Measurements from ENCODE around the gene MYO1C.
"Not testable (repeated sequence)": the region's sequence is repeated elsewhere in the genome, so short reads cannot be mapped to it uniquely, and the experiment has no call there.

MYO1C gene

DNA sequence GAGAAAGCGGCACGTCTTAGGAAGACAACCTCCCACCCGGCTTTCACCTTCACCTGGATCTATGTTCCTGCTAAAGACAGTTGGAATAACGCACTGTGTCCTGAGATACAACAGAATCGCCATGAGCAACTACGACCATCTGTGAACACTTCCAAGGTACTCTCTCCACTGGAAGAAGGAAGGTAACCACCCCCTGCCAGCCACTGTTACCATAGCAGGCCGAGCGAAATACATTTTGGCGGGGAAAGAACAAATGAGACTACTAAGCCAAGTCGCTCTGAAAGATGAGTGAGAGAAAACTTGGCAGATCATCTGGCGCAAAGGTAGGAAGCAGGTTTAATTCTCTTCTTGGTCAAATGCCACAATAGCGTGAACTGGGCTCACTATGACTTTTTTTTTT lies 46.3 kb downstream of the MYO1C start:
- no peak for TF ChIP-seq ZFP30 (CRISPR knock-in tag; IDR thresholded peaks at IDR 0.05)
- TF ChIP-seq, protein P1, sequence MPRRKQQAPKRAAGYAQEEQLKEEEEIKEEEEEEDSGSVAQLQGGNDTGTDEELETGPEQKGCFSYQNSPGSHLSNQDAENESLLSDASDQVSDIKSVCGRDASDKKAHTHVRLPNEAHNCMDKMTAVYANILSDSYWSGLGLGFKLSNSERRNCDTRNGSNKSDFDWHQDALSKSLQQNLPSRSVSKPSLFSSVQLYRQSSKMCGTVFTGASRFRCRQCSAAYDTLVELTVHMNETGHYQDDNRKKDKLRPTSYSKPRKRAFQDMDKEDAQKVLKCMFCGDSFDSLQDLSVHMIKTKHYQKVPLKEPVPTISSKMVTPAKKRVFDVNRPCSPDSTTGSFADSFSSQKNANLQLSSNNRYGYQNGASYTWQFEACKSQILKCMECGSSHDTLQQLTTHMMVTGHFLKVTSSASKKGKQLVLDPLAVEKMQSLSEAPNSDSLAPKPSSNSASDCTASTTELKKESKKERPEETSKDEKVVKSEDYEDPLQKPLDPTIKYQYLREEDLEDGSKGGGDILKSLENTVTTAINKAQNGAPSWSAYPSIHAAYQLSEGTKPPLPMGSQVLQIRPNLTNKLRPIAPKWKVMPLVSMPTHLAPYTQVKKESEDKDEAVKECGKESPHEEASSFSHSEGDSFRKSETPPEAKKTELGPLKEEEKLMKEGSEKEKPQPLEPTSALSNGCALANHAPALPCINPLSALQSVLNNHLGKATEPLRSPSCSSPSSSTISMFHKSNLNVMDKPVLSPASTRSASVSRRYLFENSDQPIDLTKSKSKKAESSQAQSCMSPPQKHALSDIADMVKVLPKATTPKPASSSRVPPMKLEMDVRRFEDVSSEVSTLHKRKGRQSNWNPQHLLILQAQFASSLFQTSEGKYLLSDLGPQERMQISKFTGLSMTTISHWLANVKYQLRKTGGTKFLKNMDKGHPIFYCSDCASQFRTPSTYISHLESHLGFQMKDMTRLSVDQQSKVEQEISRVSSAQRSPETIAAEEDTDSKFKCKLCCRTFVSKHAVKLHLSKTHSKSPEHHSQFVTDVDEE (CRISPR knock-in tag; IDR thresholded peaks at IDR 0.05) = no peak
- TF ChIP-seq, protein P2, sequence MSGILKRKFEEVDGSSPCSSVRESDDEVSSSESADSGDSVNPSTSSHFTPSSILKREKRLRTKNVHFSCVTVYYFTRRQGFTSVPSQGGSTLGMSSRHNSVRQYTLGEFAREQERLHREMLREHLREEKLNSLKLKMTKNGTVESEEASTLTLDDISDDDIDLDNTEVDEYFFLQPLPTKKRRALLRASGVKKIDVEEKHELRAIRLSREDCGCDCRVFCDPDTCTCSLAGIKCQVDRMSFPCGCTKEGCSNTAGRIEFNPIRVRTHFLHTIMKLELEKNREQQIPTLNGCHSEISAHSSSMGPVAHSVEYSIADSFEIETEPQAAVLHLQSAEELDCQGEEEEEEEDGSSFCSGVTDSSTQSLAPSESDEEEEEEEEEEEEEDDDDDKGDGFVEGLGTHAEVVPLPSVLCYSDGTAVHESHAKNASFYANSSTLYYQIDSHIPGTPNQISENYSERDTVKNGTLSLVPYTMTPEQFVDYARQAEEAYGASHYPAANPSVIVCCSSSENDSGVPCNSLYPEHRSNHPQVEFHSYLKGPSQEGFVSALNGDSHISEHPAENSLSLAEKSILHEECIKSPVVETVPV (CRISPR knock-in tag; IDR thresholded peaks at IDR 0.05) = no peak
- no peak for TF ChIP-seq ZC3H10 (CRISPR knock-in tag; IDR thresholded peaks at IDR 0.05)
- TF ChIP-seq ARNTL (CRISPR knock-in tag; IDR thresholded peaks at IDR 0.05; ENCODE audit: borderline replicate concordance, low read depth) = no peak
- no peak for TF ChIP-seq RARB (CRISPR knock-in tag; IDR thresholded peaks at IDR 0.05)
- TF ChIP-seq, protein P3, sequence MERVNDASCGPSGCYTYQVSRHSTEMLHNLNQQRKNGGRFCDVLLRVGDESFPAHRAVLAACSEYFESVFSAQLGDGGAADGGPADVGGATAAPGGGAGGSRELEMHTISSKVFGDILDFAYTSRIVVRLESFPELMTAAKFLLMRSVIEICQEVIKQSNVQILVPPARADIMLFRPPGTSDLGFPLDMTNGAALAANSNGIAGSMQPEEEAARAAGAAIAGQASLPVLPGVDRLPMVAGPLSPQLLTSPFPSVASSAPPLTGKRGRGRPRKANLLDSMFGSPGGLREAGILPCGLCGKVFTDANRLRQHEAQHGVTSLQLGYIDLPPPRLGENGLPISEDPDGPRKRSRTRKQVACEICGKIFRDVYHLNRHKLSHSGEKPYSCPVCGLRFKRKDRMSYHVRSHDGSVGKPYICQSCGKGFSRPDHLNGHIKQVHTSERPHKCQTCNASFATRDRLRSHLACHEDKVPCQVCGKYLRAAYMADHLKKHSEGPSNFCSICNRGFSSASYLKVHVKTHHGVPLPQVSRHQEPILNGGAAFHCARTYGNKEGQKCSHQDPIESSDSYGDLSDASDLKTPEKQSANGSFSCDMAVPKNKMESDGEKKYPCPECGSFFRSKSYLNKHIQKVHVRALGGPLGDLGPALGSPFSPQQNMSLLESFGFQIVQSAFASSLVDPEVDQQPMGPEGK (CRISPR knock-in tag; IDR thresholded peaks at IDR 0.05; ENCODE audit: borderline replicate concordance) = no peak
- TF ChIP-seq, protein P4, sequence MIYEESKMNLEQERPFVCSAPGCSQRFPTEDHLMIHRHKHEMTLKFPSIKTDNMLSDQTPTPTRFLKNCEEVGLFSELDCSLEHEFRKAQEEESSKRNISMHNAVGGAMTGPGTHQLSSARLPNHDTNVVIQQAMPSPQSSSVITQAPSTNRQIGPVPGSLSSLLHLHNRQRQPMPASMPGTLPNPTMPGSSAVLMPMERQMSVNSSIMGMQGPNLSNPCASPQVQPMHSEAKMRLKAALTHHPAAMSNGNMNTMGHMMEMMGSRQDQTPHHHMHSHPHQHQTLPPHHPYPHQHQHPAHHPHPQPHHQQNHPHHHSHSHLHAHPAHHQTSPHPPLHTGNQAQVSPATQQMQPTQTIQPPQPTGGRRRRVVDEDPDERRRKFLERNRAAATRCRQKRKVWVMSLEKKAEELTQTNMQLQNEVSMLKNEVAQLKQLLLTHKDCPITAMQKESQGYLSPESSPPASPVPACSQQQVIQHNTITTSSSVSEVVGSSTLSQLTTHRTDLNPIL (CRISPR knock-in tag; IDR thresholded peaks at IDR 0.05; ENCODE audit: low read depth) = no peak
- TF ChIP-seq CSDC2 (CRISPR knock-in tag; IDR thresholded peaks at IDR 0.05) = no peak
- TF ChIP-seq TOX (CRISPR knock-in tag; IDR thresholded peaks at IDR 0.05; ENCODE audit: borderline replicate concordance) = no peak
- no peak for TF ChIP-seq OSR1 (CRISPR knock-in tag; IDR thresholded peaks at IDR 0.05)
- ATAC-seq = no peak

DNA sequence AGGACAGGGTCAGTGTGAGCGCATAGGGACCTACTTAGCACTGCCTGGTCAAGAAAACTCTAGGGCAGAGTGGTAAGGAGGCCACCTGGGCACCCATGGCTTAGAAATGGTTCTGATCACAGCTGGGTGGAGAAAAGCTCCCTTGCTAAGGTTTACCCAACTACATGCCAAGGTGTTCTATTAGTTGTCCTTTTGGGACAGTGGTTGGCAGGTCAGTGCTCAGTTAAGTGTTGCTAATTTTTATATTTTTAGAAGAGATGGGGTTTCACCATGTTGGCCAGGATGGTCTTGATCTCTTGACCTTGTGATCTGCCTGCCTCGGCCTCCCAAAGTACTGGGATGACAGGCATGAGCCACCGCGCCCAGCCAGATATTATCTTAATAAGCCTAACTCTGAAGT lies 46.8 kb downstream of the MYO1C start:
- ATAC-seq = not testable (repeated sequence)

DNA sequence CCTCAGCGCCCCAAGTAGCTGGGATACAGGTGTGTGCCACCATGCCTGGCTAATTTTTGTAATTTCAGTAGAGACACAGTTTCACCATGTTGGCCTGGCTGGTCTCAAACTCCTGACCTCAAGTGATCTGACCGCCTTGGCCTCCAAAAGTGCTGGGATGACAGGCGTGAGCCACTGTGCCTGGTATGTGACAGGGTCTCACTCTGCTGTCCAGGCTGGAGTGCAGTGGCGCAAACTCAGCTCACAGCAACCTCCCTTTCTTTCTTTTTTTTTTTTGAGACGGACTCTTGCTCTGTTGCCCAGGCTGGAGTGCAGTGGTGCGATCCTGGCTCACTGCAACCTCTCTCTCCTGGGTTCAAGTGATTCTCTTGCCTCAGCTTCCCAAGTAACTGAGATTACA lies 49.8 kb downstream of the MYO1C start:
- not testable (repeated sequence) for ATAC-seq

DNA sequence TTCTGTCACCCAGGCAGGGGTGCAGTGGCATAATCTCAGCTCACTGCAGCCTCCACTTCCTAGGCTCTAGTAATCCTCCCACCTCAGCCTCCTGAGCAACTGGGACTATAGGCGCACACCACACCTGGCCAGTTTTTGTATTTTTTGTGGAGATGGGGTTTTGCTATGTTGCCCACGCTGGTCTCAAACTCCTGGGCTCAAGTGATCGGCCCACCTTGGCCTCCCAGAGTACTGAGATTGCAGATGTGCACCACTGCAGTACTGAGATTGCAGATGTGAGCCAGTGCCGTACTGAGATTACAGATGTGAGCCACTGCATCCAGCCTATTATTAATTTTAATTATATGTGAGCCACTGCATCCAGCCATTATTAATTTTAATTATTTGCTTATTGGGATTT lies 50.3 kb downstream of the MYO1C start:
- ATAC-seq = no peak
- no peak for TF ChIP-seq TOX (CRISPR knock-in tag; IDR thresholded peaks at IDR 0.05; ENCODE audit: borderline replicate concordance)
- TF ChIP-seq ZC3H10 (CRISPR knock-in tag; IDR thresholded peaks at IDR 0.05) = no peak
- no peak for TF ChIP-seq OSR1 (CRISPR knock-in tag; IDR thresholded peaks at IDR 0.05)
- TF ChIP-seq, protein P2 (CRISPR knock-in tag; IDR thresholded peaks at IDR 0.05) = no peak
- no peak for TF ChIP-seq GLIS3 (CRISPR knock-in tag; IDR thresholded peaks at IDR 0.05)
- TF ChIP-seq, protein P3 (CRISPR knock-in tag; IDR thresholded peaks at IDR 0.05; ENCODE audit: borderline replicate concordance) = no peak

DNA sequence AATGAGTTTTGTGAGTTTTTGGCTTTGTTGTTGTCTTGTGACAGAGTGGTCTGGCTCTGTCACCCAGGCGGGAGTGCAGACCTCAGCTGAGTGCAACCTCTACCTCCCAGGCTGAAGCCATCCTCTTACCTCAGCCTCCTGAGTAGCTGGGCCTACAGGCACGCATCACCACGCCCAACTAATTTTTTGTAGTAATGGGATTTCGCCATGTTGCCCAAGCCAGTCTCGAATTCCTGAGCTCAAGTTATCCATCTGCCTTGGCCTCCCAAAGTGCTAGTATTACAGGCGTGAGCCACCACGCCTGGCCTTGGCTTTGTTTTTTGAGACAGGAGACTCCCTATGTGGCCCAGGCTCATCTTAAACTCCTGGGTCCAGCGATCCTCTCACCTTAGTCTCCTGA lies 51.6 kb downstream of the MYO1C start:
- no peak for TF ChIP-seq ESRRG (CRISPR knock-in tag; IDR thresholded peaks at IDR 0.05)
- no peak for TF ChIP-seq PPARA (CRISPR knock-in tag; IDR thresholded peaks at IDR 0.05; ENCODE audit: borderline replicate concordance)
- no peak for TF ChIP-seq TCF4 (CRISPR knock-in tag; IDR thresholded peaks at IDR 0.05; ENCODE audit: borderline replicate concordance)
- TF ChIP-seq ARNTL (CRISPR knock-in tag; IDR thresholded peaks at IDR 0.05; ENCODE audit: borderline replicate concordance, low read depth) = no peak
- TF ChIP-seq, protein P5, sequence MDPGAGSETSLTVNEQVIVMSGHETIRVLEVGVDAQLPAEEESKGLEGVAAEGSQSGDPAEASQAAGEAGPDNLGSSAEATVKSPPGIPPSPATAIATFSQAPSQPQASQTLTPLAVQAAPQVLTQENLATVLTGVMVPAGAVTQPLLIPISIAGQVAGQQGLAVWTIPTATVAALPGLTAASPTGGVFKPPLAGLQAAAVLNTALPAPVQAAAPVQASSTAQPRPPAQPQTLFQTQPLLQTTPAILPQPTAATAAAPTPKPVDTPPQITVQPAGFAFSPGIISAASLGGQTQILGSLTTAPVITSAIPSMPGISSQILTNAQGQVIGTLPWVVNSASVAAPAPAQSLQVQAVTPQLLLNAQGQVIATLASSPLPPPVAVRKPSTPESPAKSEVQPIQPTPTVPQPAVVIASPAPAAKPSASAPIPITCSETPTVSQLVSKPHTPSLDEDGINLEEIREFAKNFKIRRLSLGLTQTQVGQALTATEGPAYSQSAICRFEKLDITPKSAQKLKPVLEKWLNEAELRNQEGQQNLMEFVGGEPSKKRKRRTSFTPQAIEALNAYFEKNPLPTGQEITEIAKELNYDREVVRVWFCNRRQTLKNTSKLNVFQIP (CRISPR knock-in tag; IDR thresholded peaks at IDR 0.05; ENCODE audit: borderline replicate concordance, low read depth) = no peak
- TF ChIP-seq RARB (CRISPR knock-in tag; IDR thresholded peaks at IDR 0.05) = no peak
- TF ChIP-seq, protein P2 (CRISPR knock-in tag; IDR thresholded peaks at IDR 0.05) = no peak
- no peak for TF ChIP-seq ZFP30 (CRISPR knock-in tag; IDR thresholded peaks at IDR 0.05)
- TF ChIP-seq ZNF565 (CRISPR knock-in tag; conservative IDR thresholded peaks at IDR 0.05; ENCODE audit: low read depth) = no peak
- TF ChIP-seq ZNF70 (CRISPR knock-in tag; IDR thresholded peaks at IDR 0.05) = no peak
- TF ChIP-seq TOX (CRISPR knock-in tag; IDR thresholded peaks at IDR 0.05; ENCODE audit: borderline replicate concordance) = no peak
- TF ChIP-seq GLIS3 (CRISPR knock-in tag; IDR thresholded peaks at IDR 0.05) = no peak
- no peak for TF ChIP-seq BACH2 (CRISPR knock-in tag; IDR thresholded peaks at IDR 0.05; ENCODE audit: borderline replicate concordance)

More for the DNA sequence above, 51.6 kb downstream of the MYO1C start:
- no peak for ATAC-seq

Data from SK-N-SH treated with all-trans-retinoic acid at 6 μM for 48 hours (cell line).